GF-D8 (cell line): ENCODE data around the gene HLA-A.

ENCODE experiments used
- DNase-seq: peaks from one replicate; lab custom pipeline; 2025; lab: John Stamatoyannopoulos, UW

HLA-A gene

DNA sequence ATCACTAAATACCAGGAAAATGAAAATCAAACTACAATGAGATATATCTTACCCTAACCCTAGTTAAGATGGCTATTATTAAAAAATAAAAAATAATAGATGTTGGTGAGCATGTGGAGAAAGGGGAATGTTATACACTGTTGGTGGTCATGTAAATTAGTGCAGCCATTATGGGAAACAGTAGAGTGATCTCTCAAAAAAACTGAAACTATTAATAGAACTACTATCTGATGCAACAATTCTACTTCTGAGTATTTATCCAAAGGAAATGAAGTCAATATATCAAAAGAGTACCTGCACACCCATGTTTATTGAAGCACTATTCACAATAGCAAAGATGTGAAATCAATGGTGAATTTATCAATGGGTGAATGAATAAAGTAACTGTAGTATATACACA is 48.6 kb downstream of the HLA-A start:
- no peak for DNase-seq

- no peak for DNase-seq
These were observed 50.5 kb downstream of the HLA-A start for GRCh38 chr6:29992807-29993206.

GRCh38 chr6:29994826-29995225 is 52.5 kb downstream of the HLA-A start:
- DNase-seq, result no peak

GRCh38 chr6:29995340-29995777 is 53.0 kb downstream of the HLA-A start:
- no peak for DNase-seq
